ENCODE data around the gene TRIM24. TPM values are rescaled to one million over a fixed set of nuclear protein-coding genes. Genes with fewer than 3 reads are reported as not detected.

Gene TRIM24
- polyA plus RNA-seq, 1 donor (not counting 4 experiments of a cell fraction or from before 2014, with no cell fraction given) = 7.9 TPM

GRCh38 chr7:138573741-138574140 lies 113.7 kb downstream of the TRIM24 start:
- dilution Hi-C loops (cut with MboI; ENCODE audit: extremely low pct_ligation_motif_present, low sequenced_read_pairs) = no loop called here

GRCh38 chr7:138575897-138576428 lies 115.9 kb downstream of the TRIM24 start:
- H3K27me3 ChIP-seq (ENCODE audit: control insufficient read depth, extremely low read depth, insufficient read depth, low read length) = no peaks in the 10 kb centered on the region
- H3K9me3 ChIP-seq (ENCODE audit: control insufficient read depth, low read depth, low read length) = no peaks in the 10 kb centered on the region
- H3K27ac ChIP-seq (ENCODE audit: control insufficient read depth, insufficient read depth, low read length) = no peak overlapping the region
- H3K9me1 ChIP-seq (ENCODE audit: control insufficient read depth, extremely low read depth, insufficient read depth, low read length) = no peaks in the 10 kb centered on the region
- H3K36me3 ChIP-seq (ENCODE audit: control insufficient read depth in 2 of 2, extremely low read depth in 1 of 2, insufficient read depth in 2 of 2, low read length in 2 of 2) = peaks cover 3 to 4% of the 10 kb centered on the region in 2 experiments
- TF ChIP-seq EZH2 (IDR thresholded peaks at IDR 0.05; ENCODE audit: low read length) (no peak), CTCF (optimal IDR thresholded peaks at IDR 0.05 in 1 of 3, IDR thresholded peaks at IDR 0.05 in 1 of 3, conservative IDR thresholded peaks at IDR 0.05 in 1 of 3; ENCODE audit: extremely low read depth in 1 of 3, insufficient read depth in 2 of 3, low read length in 3 of 3) (no peak)
- no peaks in the 10 kb centered on the region for H3K79me2 ChIP-seq (ENCODE audit: control insufficient read depth, insufficient read depth, low read length)
- H3K4me3 ChIP-seq (ENCODE audit: control insufficient read depth in 2 of 3, extremely low read depth in 1 of 3, insufficient read depth in 2 of 3, low read depth in 1 of 3, low read length in 3 of 3) = no peak overlapping the region
- DNase-seq (ENCODE audit: low read depth, low spot score) (no peak), FAIRE-seq (no peak)
- no peak overlapping the region for H3K9ac ChIP-seq (ENCODE audit: control insufficient read depth, extremely low read depth, insufficient read depth, low read length)
- H3K4me1 ChIP-seq (ENCODE audit: control insufficient read depth, extremely low read depth, insufficient read depth, low read length) = no peaks in the 10 kb centered on the region
- dilution Hi-C loops (cut with MboI; ENCODE audit: extremely low pct_ligation_motif_present, low sequenced_read_pairs) = no loop called here
- H2AFZ ChIP-seq (ENCODE audit: control insufficient read depth, low read length) = no peak overlapping the region
- no peaks in the 10 kb centered on the region for H4K20me1 ChIP-seq (ENCODE audit: control insufficient read depth, extremely low read depth, insufficient read depth, low read length)
- H3K4me2 ChIP-seq (ENCODE audit: control insufficient read depth, extremely low read depth, insufficient read depth, low read depth, low read length) = no peak overlapping the region

More at GRCh38 chr7:138573741-138574140, 113.7 kb downstream of the TRIM24 start:
- no peaks in the 10 kb centered on the region for H3K9me3 ChIP-seq (ENCODE audit: control insufficient read depth, low read depth, low read length)
- no peak overlapping the region for H2AFZ ChIP-seq (ENCODE audit: control insufficient read depth, low read length)
- DNase-seq (ENCODE audit: low read depth, low spot score) = no peak
- no peaks in the 10 kb centered on the region for H3K79me2 ChIP-seq (ENCODE audit: control insufficient read depth, insufficient read depth, low read length)
- H3K4me2 ChIP-seq (ENCODE audit: control insufficient read depth, extremely low read depth, insufficient read depth, low read depth, low read length) = no peak overlapping the region
- H3K4me1 ChIP-seq (ENCODE audit: control insufficient read depth, extremely low read depth, insufficient read depth, low read length) = no peaks in the 10 kb centered on the region
- H3K4me3 ChIP-seq (ENCODE audit: control insufficient read depth in 2 of 3, extremely low read depth in 1 of 3, insufficient read depth in 2 of 3, low read depth in 1 of 3, low read length in 3 of 3) = no peak overlapping the region
- H3K9ac ChIP-seq (ENCODE audit: control insufficient read depth, extremely low read depth, insufficient read depth, low read length) = no peak overlapping the region
- no peak overlapping the region for H3K27ac ChIP-seq (ENCODE audit: control insufficient read depth, insufficient read depth, low read length)
- no peak for FAIRE-seq
- TF ChIP-seq EZH2 (IDR thresholded peaks at IDR 0.05; ENCODE audit: low read length) (no peak), CTCF (optimal IDR thresholded peaks at IDR 0.05 in 1 of 3, IDR thresholded peaks at IDR 0.05 in 1 of 3, conservative IDR thresholded peaks at IDR 0.05 in 1 of 3; ENCODE audit: extremely low read depth in 1 of 3, insufficient read depth in 2 of 3, low read length in 3 of 3) (no peak)
- H3K27me3 ChIP-seq (ENCODE audit: control insufficient read depth, extremely low read depth, insufficient read depth, low read length) = no peaks in the 10 kb centered on the region
- H4K20me1 ChIP-seq (ENCODE audit: control insufficient read depth, extremely low read depth, insufficient read depth, low read length) = no peaks in the 10 kb centered on the region
- H3K9me1 ChIP-seq (ENCODE audit: control insufficient read depth, extremely low read depth, insufficient read depth, low read length) = no peaks in the 10 kb centered on the region
- H3K36me3 ChIP-seq (ENCODE audit: control insufficient read depth in 2 of 2, extremely low read depth in 1 of 2, insufficient read depth in 2 of 2, low read length in 2 of 2) = peaks cover 0 to 4% of the 10 kb centered on the region in 2 experiments
